Thyroid gland (tissue), 4 donors: ENCODE measurements around the gene FPR3. TPM values are rescaled to one million over a fixed set of nuclear protein-coding genes. Genes with fewer than 3 reads are reported as not detected.
"Not testable (repeated sequence)": the region's sequence is repeated elsewhere in the genome, so short reads cannot be mapped to it uniquely, and the experiment has no call there.

Source experiments
- DNase-seq, 2 donors: peaks; one replicate each; pipeline ENCODE4 v3.0.0-alpha.2; 2019
- H3K27ac ChIP-seq, 3 donors: fragments of 200-600 bp; sonication (generic); 1 replicate in 2 of 3; 2 replicates in 1 of 3; pipeline ENCODE4 v1.5.1; 2016 to 2019; ENCODE audit warnings: mild to moderate bottlenecking in 1 of 3, moderate library complexity in 1 of 3
- H3K27me3 ChIP-seq: fragments of 200-600 bp; sonication (generic); one replicate; pipeline ENCODE4 v1.5.1; 2019
- H3K36me3 ChIP-seq, 2 donors: fragments of 200-600 bp; sonication (generic); one replicate each; pipeline ENCODE4 v1.5.1; 2016 to 2019
- H3K4me1 ChIP-seq, 2 donors: fragments of 200-600 bp; sonication (generic); one replicate each; pipeline ENCODE4 v1.5.1; 2017 to 2019
- H3K4me3 ChIP-seq, 3 donors: fragments of 200-600 bp; sonication (generic); replicated peaks in 1 of 3; 1 replicate in 2 of 3; 2 replicates in 1 of 3; pipeline ENCODE4 v1.5.1; 2016; ENCODE audit warnings: mild to moderate bottlenecking in 1 of 3
- H3K9me3 ChIP-seq: fragments of 200-600 bp; sonication (generic); one replicate; pipeline ENCODE4 v1.5.1; 2017
- CTCF ChIP-seq, 6 experiments: fragments of 200-600 bp in 3 of 6; fragments of 450-650 bp in 3 of 6; sonication (generic) in 3 of 6; IDR thresholded peaks; one replicate each; pipeline ENCODE4 v1.5.1; 2016 to 2019; ENCODE audit warnings: antibody characterized with exemption in 6 of 6, mild to moderate bottlenecking in 2 of 6, inconsistent platforms in 1 of 6, moderate library complexity in 1 of 6
- POLR2A ChIP-seq, 2 donors: fragments of 450-650 bp; IDR thresholded peaks; one replicate each; pipeline ENCODE4 v1.6.1; 2017; ENCODE audit warnings: antibody characterized with exemption in 2 of 2, mild to moderate bottlenecking in 2 of 2, moderate library complexity in 1 of 2
- WGBS, 2 donors: methylation state at CpG; one replicate each; pipeline ENCODE4 v1.1.5; 2017; 5-methylcytosine and 5-hydroxymethylcytosine counted together
- intact Hi-C: fragments of 100-400 bp; cut with DNase I; formaldehyde crosslinking; loops from one replicate; pipeline ENCODE4 v1.15.1; 2023
- total RNA-seq, 4 donors: library from RNA; depleted of rRNA; stranded (reverse); fragments of >200 nt; gene quantifications; one replicate each; pipeline ENCODE4 v1.2.3, GENCODE V29; 2016

FPR3 gene
- total RNA-seq, 4 donors from 2014 or later, result 1.6 to 9.7 (median 2.7) TPM

GRCh38 chr19:51765086-51765485 is 29.9 kb upstream of the FPR3 start:
- no peak for DNase-seq
- H3K27me3 ChIP-seq, result no peaks in the 10 kb centered on the region
- intact Hi-C loops, result no loop called here
- no peaks in the 10 kb centered on the region for H3K36me3 ChIP-seq
- no peaks in the 10 kb centered on the region for H3K9me3 ChIP-seq
- no peak for TF ChIP-seq CTCF (IDR thresholded peaks at IDR 0.05)
- TF ChIP-seq POLR2A (IDR thresholded peaks at IDR 0.05), result no peak
- no peak overlapping the region for H3K4me3 ChIP-seq
- H3K27ac ChIP-seq, result no peak overlapping the region
- H3K4me1 ChIP-seq, result no peaks in the 10 kb centered on the region
- 45 to 63% methylated on average over 5 of the region's 5 CpGs for WGBS, 2 donors

GRCh38 chr19:51766461-51766860 is 28.5 kb upstream of the FPR3 start:
- 66 to 67% methylated on average over 5 of the region's 5 CpGs for WGBS, 2 donors
- Histone ChIP-seq H3K27ac (no peak overlapping the region), H3K4me1 (no peaks in the 10 kb centered on the region), H3K36me3 (no peaks in the 10 kb centered on the region), H3K27me3 (no peaks in the 10 kb centered on the region), H3K9me3 (no peaks in the 10 kb centered on the region), H3K4me3 (no peak overlapping the region)
- TF ChIP-seq CTCF (IDR thresholded peaks at IDR 0.05), result no peak
- no peak for TF ChIP-seq POLR2A (IDR thresholded peaks at IDR 0.05)
- no peak for DNase-seq
- intact Hi-C loops, result no loop called here

GRCh38 chr19:51771376-51772130 is 23.4 kb upstream of the FPR3 start:
- Histone ChIP-seq H3K4me3 (no peak overlapping the region), H3K9me3 (no peaks in the 10 kb centered on the region), H3K36me3 (no peaks in the 10 kb centered on the region), H3K27me3 (no peaks in the 10 kb centered on the region), H3K4me1 (no peaks in the 10 kb centered on the region), H3K27ac (no peak overlapping the region)
- TF ChIP-seq CTCF (IDR thresholded peaks at IDR 0.05), result no peak
- TF ChIP-seq POLR2A (IDR thresholded peaks at IDR 0.05), result no peak
- DNase-seq, result no peak
- 43 to 47% methylated on average over 10 of the region's 10 CpGs for WGBS, 2 donors
- intact Hi-C loops, result no loop called here

GRCh38 chr19:51772977-51773376 is 22.0 kb upstream of the FPR3 start:
- Histone ChIP-seq H3K27me3 (no peaks in the 10 kb centered on the region), H3K4me3 (no peak overlapping the region), H3K27ac (no peak overlapping the region), H3K9me3 (no peaks in the 10 kb centered on the region), H3K36me3 (no peaks in the 10 kb centered on the region), H3K4me1 (no peaks in the 10 kb centered on the region)
- WGBS, 2 donors, result 51 to 58% methylated on average over 6 of the region's 6 CpGs
- no peak for DNase-seq
- intact Hi-C loops, result no loop called here
- no peak for TF ChIP-seq POLR2A (IDR thresholded peaks at IDR 0.05)
- no peak for TF ChIP-seq CTCF (IDR thresholded peaks at IDR 0.05)

GRCh38 chr19:51776561-51776960 is 18.4 kb upstream of the FPR3 start:
- H3K36me3 ChIP-seq, H3K4me3 ChIP-seq, H3K27me3 ChIP-seq, H3K9me3 ChIP-seq, H3K4me1 ChIP-seq, DNase-seq, H3K27ac ChIP-seq: not testable (repeated sequence)
- WGBS, 2 donors, result 86 to 93% methylated on average over 1 of the region's 1 CpG
- intact Hi-C loops, result loop anchor here (5.0 kb wide), 1 partner anchor 304 kb away; no protein-coding TSS in a partner anchor
